ENCODE data around the gene CZIB. TPM values are rescaled to one million over a fixed set of nuclear protein-coding genes. Genes with fewer than 3 reads are reported as not detected.

Gene CZIB
- total RNA-seq, 1 experiment from 2014 or later: 56.7 TPM

DNA sequence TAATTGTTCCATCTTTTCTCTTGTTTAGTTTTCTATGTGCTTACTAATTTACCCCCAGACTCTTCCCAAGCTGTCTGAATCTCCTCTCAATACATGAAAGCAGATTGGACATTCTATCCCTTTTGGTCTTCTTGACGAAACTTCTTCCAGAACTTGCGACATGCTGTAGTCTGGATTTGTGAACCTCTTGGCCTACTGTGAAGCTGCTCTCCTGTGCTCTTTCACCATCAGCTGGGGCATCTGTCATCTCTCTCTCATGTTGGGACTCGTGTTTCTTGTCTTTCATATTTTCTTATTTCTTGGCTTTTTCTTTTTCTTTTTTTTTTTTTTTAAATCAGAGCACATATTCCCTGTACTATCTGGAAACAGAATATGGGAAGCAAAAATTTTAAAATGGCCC lies 17.0 kb downstream of the CZIB start:
- TF ChIP-seq, protein P1, sequence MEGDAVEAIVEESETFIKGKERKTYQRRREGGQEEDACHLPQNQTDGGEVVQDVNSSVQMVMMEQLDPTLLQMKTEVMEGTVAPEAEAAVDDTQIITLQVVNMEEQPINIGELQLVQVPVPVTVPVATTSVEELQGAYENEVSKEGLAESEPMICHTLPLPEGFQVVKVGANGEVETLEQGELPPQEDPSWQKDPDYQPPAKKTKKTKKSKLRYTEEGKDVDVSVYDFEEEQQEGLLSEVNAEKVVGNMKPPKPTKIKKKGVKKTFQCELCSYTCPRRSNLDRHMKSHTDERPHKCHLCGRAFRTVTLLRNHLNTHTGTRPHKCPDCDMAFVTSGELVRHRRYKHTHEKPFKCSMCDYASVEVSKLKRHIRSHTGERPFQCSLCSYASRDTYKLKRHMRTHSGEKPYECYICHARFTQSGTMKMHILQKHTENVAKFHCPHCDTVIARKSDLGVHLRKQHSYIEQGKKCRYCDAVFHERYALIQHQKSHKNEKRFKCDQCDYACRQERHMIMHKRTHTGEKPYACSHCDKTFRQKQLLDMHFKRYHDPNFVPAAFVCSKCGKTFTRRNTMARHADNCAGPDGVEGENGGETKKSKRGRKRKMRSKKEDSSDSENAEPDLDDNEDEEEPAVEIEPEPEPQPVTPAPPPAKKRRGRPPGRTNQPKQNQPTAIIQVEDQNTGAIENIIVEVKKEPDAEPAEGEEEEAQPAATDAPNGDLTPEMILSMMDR (conservative IDR thresholded peaks at IDR 0.05; ENCODE audit: low read depth, low read length): no peak
- no peak for TF ChIP-seq EZH2 (IDR thresholded peaks at IDR 0.05; ENCODE audit: borderline replicate concordance, low read depth, low read length, poor library complexity, severe bottlenecking)
- BruUV-seq (replicated peaks): no TSS peak
- Histone ChIP-seq H3K4me1 (ENCODE audit: insufficient read depth, low read length, poor library complexity, severe bottlenecking) (peaks cover under 1% of the 10 kb centered on the region), H3K27me3 (replicated peaks; ENCODE audit: insufficient read depth, low read depth, low read length, poor library complexity) (no peaks in the 10 kb centered on the region), H3K36me3 (ENCODE audit: insufficient read depth, low read length, poor library complexity, severe bottlenecking) (peaks cover 36% of the 10 kb centered on the region), H3K27ac (ENCODE audit: low read depth, low read length, poor library complexity, severe bottlenecking) (no peak overlapping the region), H3K9me3 (ENCODE audit: low read depth, low read length, poor library complexity, severe bottlenecking) (peaks cover 18% of the 10 kb centered on the region), H3K4me3 (ENCODE audit: low read depth, low read length, poor library complexity, severe bottlenecking) (no peak overlapping the region)
- CTCF ChIA-PET: no interaction called here
- intact Hi-C loops (cut with micrococcal nuclease; ENCODE audit: unreplicated experiment): no loop called here
- no peak for DNase-seq (ENCODE audit: low spot score)
- POLR2A ChIA-PET (ENCODE audit: low non-redundant PET): no interaction called here

DNA sequence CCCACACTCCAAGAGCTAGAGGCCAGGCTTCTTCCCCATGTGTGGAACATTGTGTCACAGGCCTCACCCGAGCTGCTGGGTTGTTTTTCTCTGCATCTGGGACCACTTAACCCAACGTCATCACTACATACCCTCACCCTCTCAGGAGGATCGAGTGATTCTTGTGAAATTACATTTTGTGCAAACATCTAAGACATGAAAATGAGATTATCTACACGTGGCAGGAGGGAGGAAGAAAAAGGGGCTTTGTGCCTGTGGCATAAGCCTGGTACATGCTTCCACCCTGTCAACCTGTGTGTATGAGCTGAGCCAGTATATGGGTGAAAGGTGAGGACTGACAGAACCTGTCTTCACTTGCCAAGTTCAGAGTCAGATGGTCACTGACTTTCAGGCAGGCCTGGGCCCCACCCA lies 22.2 kb downstream of the CZIB start:
- peaks cover 9% of the 10 kb centered on the region for H3K4me1 ChIP-seq (ENCODE audit: insufficient read depth, low read length, poor library complexity, severe bottlenecking)
- no peak for DNase-seq (ENCODE audit: low spot score)
- CTCF ChIA-PET: no interaction called here
- no TSS peak for BruUV-seq (replicated peaks)
- TF ChIP-seq, protein P1 (conservative IDR thresholded peaks at IDR 0.05; ENCODE audit: low read depth, low read length): no peak
- TF ChIP-seq EZH2 (IDR thresholded peaks at IDR 0.05; ENCODE audit: borderline replicate concordance, low read depth, low read length, poor library complexity, severe bottlenecking): no peak
- H3K4me3 ChIP-seq (ENCODE audit: low read depth, low read length, poor library complexity, severe bottlenecking): peak overlapping the region; percentile 85
- intact Hi-C loops (cut with micrococcal nuclease; ENCODE audit: unreplicated experiment): no loop called here
- H3K9me3 ChIP-seq (ENCODE audit: low read depth, low read length, poor library complexity, severe bottlenecking): no peaks in the 10 kb centered on the region
- POLR2A ChIA-PET (ENCODE audit: low non-redundant PET): no interaction called here
- H3K27ac ChIP-seq (ENCODE audit: low read depth, low read length, poor library complexity, severe bottlenecking): peak overlapping the region; percentile 93
- no peaks in the 10 kb centered on the region for H3K27me3 ChIP-seq (replicated peaks; ENCODE audit: insufficient read depth, low read depth, low read length, poor library complexity)
- H3K36me3 ChIP-seq (ENCODE audit: insufficient read depth, low read length, poor library complexity, severe bottlenecking): no peaks in the 10 kb centered on the region

DNA sequence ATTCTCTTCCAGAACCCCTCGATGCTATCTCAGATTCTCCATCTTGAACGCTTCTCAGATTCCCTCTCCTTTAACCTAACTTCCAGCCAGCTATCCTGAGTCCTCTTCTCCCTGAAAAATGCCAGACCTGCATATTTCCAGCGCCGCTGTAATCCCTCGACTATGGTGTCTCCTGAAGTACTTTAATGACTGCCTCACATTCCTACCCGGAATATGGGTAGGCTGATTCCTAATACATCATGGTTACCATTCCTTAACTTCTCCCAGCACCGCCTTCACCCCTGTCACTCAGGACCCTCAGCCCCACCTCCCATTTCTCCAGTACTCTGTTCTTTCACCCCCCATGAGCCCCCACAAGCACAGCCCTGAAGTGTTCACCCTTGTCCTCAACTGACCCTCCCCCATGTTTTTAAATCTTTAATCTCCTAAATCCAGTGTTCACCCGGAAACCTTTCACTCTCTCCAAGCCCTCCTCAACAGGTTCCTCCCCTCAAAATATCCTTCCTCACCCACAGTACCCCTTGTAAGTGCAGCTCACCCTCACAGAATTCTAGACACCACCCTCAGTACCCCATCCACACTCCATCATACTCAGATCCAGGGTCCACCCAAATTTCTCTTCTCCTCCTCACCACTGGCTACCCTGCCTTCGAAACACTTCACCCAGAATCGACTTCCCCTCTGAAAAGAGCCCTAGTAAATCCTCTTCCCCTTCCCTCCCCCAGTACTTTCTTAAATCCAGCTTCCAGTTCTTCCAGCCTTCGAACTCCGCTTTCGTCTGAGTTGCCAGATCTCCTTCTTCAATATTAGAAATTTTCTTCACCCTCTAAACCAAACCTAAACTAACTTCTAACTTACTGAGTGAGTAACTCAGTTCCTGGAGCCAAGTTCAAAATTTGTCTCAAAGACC lies 22.9 kb downstream of the CZIB start:
- CTCF ChIA-PET: interaction anchor here (0.6 kb wide), 1 partner anchor 381 kb away, joined by 8 read pairs; no protein-coding TSS in a partner anchor
- H3K27ac ChIP-seq (ENCODE audit: low read depth, low read length, poor library complexity, severe bottlenecking): peak overlapping the region; percentile 93
- POLR2A ChIA-PET (ENCODE audit: low non-redundant PET): interaction anchor here (0.7 kb wide), 1 partner anchor 397 kb away, joined by 3 read pairs; no protein-coding TSS in a partner anchor
- H3K4me1 ChIP-seq (ENCODE audit: insufficient read depth, low read length, poor library complexity, severe bottlenecking): peaks cover 9% of the 10 kb centered on the region
- intact Hi-C loops (cut with micrococcal nuclease; ENCODE audit: unreplicated experiment): no loop called here
- TF ChIP-seq, protein P1 (conservative IDR thresholded peaks at IDR 0.05; ENCODE audit: low read depth, low read length): no peak
- no peak for TF ChIP-seq EZH2 (IDR thresholded peaks at IDR 0.05; ENCODE audit: borderline replicate concordance, low read depth, low read length, poor library complexity, severe bottlenecking)
- H3K4me3 ChIP-seq (ENCODE audit: low read depth, low read length, poor library complexity, severe bottlenecking): peak overlapping the region; percentile 85
- H3K36me3 ChIP-seq (ENCODE audit: insufficient read depth, low read length, poor library complexity, severe bottlenecking): no peaks in the 10 kb centered on the region
- BruUV-seq (replicated peaks): TSS peak; percentile 54
- no peak for DNase-seq (ENCODE audit: low spot score)
- H3K9me3 ChIP-seq (ENCODE audit: low read depth, low read length, poor library complexity, severe bottlenecking): no peaks in the 10 kb centered on the region
- no peaks in the 10 kb centered on the region for H3K27me3 ChIP-seq (replicated peaks; ENCODE audit: insufficient read depth, low read depth, low read length, poor library complexity)

Measured in A673 (cell line).